ENCODE measurements around the gene OR51F2.

DNA sequence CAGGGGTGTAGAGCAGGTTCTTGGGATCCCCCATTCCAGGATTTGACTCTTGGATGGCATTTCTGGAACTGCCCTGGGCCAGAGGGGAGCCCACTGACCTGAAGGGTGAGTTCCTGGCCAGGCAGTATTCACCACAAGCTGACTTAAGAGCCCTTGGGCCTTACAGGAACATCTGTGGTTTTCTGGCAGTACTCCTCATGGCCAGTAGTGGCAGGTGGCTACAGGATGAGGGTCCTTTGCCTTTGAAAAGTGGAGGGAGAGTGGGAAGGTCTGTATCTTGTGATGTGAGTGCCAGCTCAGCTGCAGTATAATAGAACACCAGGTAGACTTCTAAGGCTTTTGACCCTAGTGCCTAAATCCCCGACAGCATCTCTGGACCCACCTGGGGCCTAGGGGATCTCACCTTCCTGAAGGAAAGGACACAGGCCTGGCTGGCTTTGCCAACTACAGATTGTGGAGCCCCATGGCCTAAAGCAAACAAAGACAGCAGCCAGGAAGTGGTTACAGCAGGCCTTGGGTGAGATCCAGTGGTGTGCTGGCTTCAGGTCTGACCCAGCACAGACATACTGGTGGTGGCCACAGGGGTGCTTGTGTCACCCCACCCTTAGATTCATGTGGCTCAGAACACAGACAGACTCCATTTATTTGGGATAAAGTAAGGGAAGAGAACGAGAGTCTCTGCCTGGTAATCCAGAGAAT, 18.9 kb downstream of the OR51F2 start:
- TF ChIP-seq ZNF274 (IDR thresholded peaks at IDR 0.05; ENCODE audit: low read depth, low read length) (no peak), YY1 (IDR thresholded peaks at IDR 0.05; ENCODE audit: insufficient read depth, insufficient read length) (no peak)
